ENCODE data around the gene NTN5. TPM values are rescaled to one million over a fixed set of nuclear protein-coding genes. Genes with fewer than 3 reads are reported as not detected.

Gene NTN5
- polyA plus RNA-seq, 2 donors: 0.25 to 0.39 TPM

- Histone ChIP-seq H3K9me3 (ENCODE audit: control insufficient read depth in 2 of 2, insufficient read depth in 1 of 2, low read depth in 1 of 2, low read length in 1 of 2) (peaks cover 0 to 2% of the 10 kb centered on the region in 2 donors), H3K27me3 (ENCODE audit: control insufficient read depth in 1 of 2, insufficient read depth in 2 of 2, low read length in 2 of 2) (no peaks in the 10 kb centered on the region), H3K4me3 (ENCODE audit: low read depth in 1 of 2, low read length in 2 of 2) (peak overlapping the region in 1 of 2 donors; percentile 14), H3K27ac (ENCODE audit: low read depth in 2 of 2, low read length in 1 of 2) (peak overlapping the region; percentile 79 to 94), H3K36me3 (ENCODE audit: control insufficient read depth in 2 of 2, insufficient read depth in 2 of 2, low read length in 1 of 2) (no peaks in the 10 kb centered on the region), H3K4me1 (ENCODE audit: control insufficient read depth in 2 of 2, insufficient read depth in 2 of 2, low read length in 1 of 2) (peaks cover 8 to 22% of the 10 kb centered on the region in 2 donors)
- 34 to 57% methylated on average over 19 of the region's 19 CpGs for WGBS, 2 donors
These were observed 42.9 kb upstream of the NTN5 start for GRCh38 chr19:48715681-48716171.

DNA sequence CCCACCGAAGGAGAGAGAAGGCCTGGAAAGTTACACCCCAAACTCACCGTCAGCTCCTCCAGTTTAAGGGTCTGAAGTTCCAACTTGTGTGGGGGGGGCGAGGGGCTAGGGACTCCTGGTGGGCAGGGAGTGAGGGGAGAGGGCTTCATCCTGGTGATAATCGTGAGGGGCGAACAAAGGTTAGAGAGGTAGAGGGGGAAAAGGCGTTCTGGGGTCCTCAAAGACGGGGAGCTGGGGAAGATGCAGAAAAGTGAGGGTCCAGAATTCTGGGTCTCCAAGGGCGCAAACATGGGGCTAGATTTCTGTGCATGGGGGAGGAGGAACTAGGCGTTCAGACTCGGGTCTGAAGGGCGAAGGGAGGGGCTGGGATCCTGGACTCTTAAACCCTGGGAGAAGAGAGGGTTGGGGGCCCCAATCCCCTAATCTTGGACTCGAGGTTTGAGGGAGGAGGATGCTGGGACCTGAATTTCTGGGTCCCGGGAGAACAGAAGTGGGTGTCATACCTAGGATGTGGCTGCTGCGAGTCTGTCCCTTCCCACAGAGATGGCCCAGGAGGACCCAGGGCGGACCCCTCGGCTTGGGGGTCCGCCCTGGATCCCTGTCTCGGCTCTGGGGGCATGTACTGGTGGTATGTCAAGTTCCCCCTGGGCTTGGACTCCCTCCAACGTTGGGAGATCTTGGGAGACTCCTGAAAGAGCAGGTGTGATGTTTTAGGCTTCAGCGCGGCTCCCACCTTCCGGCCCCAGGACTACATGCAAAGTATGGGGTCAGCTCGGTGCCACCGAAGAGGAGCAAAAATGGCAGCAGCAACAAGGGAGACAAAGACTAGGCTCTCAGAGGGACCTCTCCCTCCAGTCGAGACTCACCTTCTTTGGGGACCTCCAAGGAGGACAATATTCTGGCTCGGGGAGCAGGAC, 42.2 kb upstream of the NTN5 start:
- Histone ChIP-seq H3K36me3 (ENCODE audit: control insufficient read depth in 2 of 2, insufficient read depth in 2 of 2, low read length in 1 of 2) (no peaks in the 10 kb centered on the region), H3K9me3 (ENCODE audit: control insufficient read depth in 2 of 2, insufficient read depth in 1 of 2, low read depth in 1 of 2, low read length in 1 of 2) (peaks cover 0 to 2% of the 10 kb centered on the region in 2 donors), H3K4me3 (ENCODE audit: low read depth in 1 of 2, low read length in 2 of 2) (peak overlapping the region; percentile 39 to 47), H3K27me3 (ENCODE audit: control insufficient read depth in 1 of 2, insufficient read depth in 2 of 2, low read length in 2 of 2) (no peaks in the 10 kb centered on the region), H3K4me1 (ENCODE audit: control insufficient read depth in 2 of 2, insufficient read depth in 2 of 2, low read length in 1 of 2) (peaks cover 8 to 22% of the 10 kb centered on the region in 2 donors), H3K27ac (ENCODE audit: low read depth in 2 of 2, low read length in 1 of 2) (peak overlapping the region; percentile 79 to 94)
- WGBS, 2 donors: 43 to 46% methylated on average over 26 of the region's 26 CpGs

DNA sequence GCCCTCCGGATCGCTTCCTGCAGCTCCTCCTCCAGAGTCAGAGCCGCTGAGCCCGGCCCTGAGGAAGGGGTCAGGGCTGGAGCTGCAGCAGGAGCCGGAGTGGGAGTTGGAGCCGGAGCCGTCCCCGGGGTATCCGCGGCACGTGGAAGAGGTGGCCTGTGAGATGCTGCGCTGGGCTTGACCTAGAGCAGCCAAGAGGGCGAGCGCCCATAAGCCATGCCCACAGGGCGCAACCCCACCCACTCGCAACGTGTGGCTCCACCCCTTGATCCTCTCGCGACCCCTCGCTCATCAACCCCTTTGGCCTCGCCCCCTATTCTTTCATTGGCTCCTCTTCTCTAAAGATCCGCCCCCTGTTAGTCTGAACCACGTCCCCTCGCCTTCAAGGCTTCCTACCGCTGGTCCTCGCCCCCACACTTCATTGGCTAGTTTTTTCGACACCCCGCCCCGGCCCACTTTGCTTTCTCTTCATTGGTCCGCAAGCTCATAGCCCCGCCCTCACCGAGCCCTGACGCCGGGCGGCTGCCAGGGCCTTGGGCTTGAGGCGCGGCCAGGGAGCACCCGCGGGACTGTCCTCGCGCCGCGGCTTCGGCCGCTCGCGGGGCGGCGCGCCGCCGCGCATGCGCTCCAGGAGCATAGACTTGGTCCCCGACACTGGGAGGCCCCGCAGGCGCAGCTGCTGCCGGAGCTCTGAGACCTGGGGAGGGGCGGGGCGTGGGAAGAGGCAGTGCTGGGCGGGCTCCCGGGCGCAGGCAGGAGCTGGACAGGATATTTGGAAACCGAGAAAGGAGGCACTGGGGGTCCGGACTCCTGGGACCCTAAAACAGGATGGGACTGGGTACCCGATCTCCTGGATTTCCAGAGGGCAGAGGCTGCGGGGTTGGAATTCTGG, 41.3 kb upstream of the NTN5 start:
- peak overlapping the region; percentile 79 to 94 for H3K27ac ChIP-seq (ENCODE audit: low read depth in 2 of 2, low read length in 1 of 2)
- no peaks in the 10 kb centered on the region for H3K36me3 ChIP-seq (ENCODE audit: control insufficient read depth in 2 of 2, insufficient read depth in 2 of 2, low read length in 1 of 2)
- WGBS, 2 donors: 0 to 1% methylated on average over 66 to 67 of the region's 67 CpGs
- peaks cover 0 to 2% of the 10 kb centered on the region in 2 donors for H3K9me3 ChIP-seq (ENCODE audit: control insufficient read depth in 2 of 2, insufficient read depth in 1 of 2, low read depth in 1 of 2, low read length in 1 of 2)
- H3K27me3 ChIP-seq (ENCODE audit: control insufficient read depth in 1 of 2, insufficient read depth in 2 of 2, low read length in 2 of 2): no peaks in the 10 kb centered on the region
- peak overlapping the region; percentile 58 to 65 for H3K4me3 ChIP-seq (ENCODE audit: low read depth in 1 of 2, low read length in 2 of 2)
- H3K4me1 ChIP-seq (ENCODE audit: control insufficient read depth in 2 of 2, insufficient read depth in 2 of 2, low read length in 1 of 2): peaks cover 8 to 22% of the 10 kb centered on the region in 2 donors

DNA sequence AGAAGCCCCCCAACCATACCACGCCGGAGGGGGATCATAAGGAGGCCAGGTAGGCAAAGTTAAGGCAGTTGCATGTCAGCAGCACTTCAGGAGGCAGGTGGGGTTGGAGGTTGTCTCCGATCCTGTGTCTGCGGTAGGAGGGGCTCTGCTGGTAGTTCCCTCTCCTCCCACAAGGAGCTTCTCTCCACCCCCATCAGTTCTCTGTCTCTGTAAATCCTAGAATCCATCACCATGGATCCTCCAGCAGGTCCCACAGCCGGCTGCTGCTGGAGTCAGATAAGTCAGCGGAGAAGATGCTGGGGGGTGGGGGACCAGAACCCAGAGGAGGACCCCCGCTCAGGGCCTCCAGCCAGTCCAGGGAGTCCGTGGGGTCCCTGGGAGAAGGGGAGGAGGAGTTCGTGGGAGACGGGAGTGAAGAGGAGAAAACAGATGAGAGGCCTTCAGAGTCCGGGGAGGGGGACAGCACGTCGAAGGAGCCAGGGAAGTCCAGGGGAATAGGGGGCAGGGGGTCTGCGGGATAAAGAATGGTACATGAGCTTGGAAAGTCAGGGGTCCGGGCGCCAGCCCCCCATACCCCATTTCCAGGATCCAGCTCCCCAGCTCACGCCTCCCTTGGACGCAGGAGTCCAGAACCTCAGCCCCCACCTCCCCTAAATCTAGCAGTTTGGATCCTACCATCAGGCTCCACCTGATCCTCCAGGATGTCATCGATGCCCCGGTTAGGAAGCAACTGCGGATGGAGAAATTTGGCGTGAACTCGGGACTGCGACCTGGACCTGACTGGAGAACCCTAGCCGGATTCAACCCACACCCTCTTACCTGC, 40.4 kb upstream of the NTN5 start:
- Histone ChIP-seq H3K27ac (ENCODE audit: low read depth in 2 of 2, low read length in 1 of 2) (peak overlapping the region; percentile 58 to 70), H3K4me3 (ENCODE audit: low read depth in 1 of 2, low read length in 2 of 2) (peak overlapping the region; percentile 58 to 65), H3K36me3 (ENCODE audit: control insufficient read depth in 2 of 2, insufficient read depth in 2 of 2, low read length in 1 of 2) (no peaks in the 10 kb centered on the region), H3K9me3 (ENCODE audit: control insufficient read depth in 2 of 2, insufficient read depth in 1 of 2, low read depth in 1 of 2, low read length in 1 of 2) (peaks cover 0 to 2% of the 10 kb centered on the region in 2 donors), H3K4me1 (ENCODE audit: control insufficient read depth in 2 of 2, insufficient read depth in 2 of 2, low read length in 1 of 2) (peaks cover 8 to 22% of the 10 kb centered on the region in 2 donors), H3K27me3 (ENCODE audit: control insufficient read depth in 1 of 2, insufficient read depth in 2 of 2, low read length in 2 of 2) (no peaks in the 10 kb centered on the region)
- WGBS, 2 donors: 18% methylated on average over 25 of the region's 25 CpGs

DNA sequence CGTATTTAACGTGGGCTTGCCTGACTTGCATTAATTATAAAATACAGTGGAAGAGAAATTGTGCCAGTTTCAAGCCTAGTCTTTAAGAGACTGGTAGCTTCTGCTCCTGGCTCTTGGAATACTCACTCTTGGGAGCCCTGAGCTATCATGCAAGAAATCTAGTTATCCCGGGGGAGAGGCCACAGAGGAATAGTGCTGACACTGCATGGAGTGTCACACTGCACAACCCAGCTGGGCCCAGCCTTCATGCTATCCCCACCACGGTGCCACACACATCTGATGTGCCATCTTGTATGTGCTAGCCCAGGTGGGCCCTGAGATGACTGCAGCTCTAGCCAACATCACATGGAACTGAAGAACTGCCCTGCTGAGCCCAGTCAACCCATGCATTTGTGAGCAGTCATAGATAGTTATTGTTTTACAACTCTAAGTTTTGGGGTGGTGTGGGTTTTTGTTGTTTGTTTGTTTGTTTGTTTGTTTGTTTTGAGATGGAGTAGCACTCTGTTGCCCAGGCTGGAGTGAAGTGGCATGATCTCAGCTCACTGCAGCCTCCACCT, 38.4 kb upstream of the NTN5 start:
- WGBS, 2 donors: 93% methylated on average over 4 of the region's 4 CpGs
- Histone ChIP-seq H3K4me3 (ENCODE audit: low read depth in 1 of 2, low read length in 2 of 2) (no peak overlapping the region), H3K9me3 (ENCODE audit: control insufficient read depth in 2 of 2, insufficient read depth in 1 of 2, low read depth in 1 of 2, low read length in 1 of 2) (peaks cover 0 to 2% of the 10 kb centered on the region in 2 donors), H3K27me3 (ENCODE audit: control insufficient read depth in 1 of 2, insufficient read depth in 2 of 2, low read length in 2 of 2) (no peaks in the 10 kb centered on the region), H3K27ac (ENCODE audit: low read depth in 2 of 2, low read length in 1 of 2) (no peak overlapping the region), H3K4me1 (ENCODE audit: control insufficient read depth in 2 of 2, insufficient read depth in 2 of 2, low read length in 1 of 2) (peaks cover 8 to 15% of the 10 kb centered on the region in 2 donors), H3K36me3 (ENCODE audit: control insufficient read depth in 2 of 2, insufficient read depth in 2 of 2, low read length in 1 of 2) (no peaks in the 10 kb centered on the region)

- WGBS, 2 donors: 62 to 64% methylated on average over 11 of the region's 11 CpGs
- H3K27me3 ChIP-seq (ENCODE audit: control insufficient read depth in 1 of 2, insufficient read depth in 2 of 2, low read length in 2 of 2): no peaks in the 10 kb centered on the region
- H3K4me1 ChIP-seq (ENCODE audit: control insufficient read depth in 2 of 2, insufficient read depth in 2 of 2, low read length in 1 of 2): peaks cover 2 to 6% of the 10 kb centered on the region in 2 donors
- H3K36me3 ChIP-seq (ENCODE audit: control insufficient read depth in 2 of 2, insufficient read depth in 2 of 2, low read length in 1 of 2): peaks cover 3% of the 10 kb centered on the region in 2 donors
- no peak overlapping the region for H3K4me3 ChIP-seq (ENCODE audit: low read depth in 1 of 2, low read length in 2 of 2)
- H3K27ac ChIP-seq (ENCODE audit: low read depth in 2 of 2, low read length in 1 of 2): no peak overlapping the region
- peaks cover 0 to 2% of the 10 kb centered on the region in 2 donors for H3K9me3 ChIP-seq (ENCODE audit: control insufficient read depth in 2 of 2, insufficient read depth in 1 of 2, low read depth in 1 of 2, low read length in 1 of 2)
These were observed 35.7 kb upstream of the NTN5 start for GRCh38 chr19:48708471-48708870.

DNA sequence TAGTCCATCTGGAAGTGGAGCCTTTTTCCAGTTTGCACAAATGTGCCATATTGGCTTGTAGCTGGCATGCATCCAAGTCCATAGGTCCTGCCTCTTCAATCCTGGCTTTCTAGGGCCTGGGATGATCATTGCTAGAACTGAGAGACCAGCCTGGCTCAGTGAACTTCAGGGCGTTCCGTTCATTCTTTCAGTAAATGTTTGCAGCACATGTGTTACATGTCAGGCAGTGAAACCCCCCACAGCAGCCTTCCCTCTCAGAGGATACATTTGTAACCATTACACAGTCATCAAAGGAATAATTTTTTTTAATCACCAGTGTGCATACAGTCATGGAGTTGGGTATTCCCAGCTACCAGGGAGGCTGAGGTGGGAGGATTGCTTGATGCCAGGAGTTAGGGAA, 32.6 kb upstream of the NTN5 start:
- no peak overlapping the region for H3K4me3 ChIP-seq (ENCODE audit: low read depth in 1 of 2, low read length in 2 of 2)
- WGBS, 2 donors: 59 to 67% methylated on average over 2 of the region's 2 CpGs
- H3K27me3 ChIP-seq (ENCODE audit: control insufficient read depth in 1 of 2, insufficient read depth in 2 of 2, low read length in 2 of 2): no peaks in the 10 kb centered on the region
- peaks cover 3 to 14% of the 10 kb centered on the region in 2 donors for H3K36me3 ChIP-seq (ENCODE audit: control insufficient read depth in 2 of 2, insufficient read depth in 2 of 2, low read length in 1 of 2)
- no peaks in the 10 kb centered on the region for H3K9me3 ChIP-seq (ENCODE audit: control insufficient read depth in 2 of 2, insufficient read depth in 1 of 2, low read depth in 1 of 2, low read length in 1 of 2)
- no peak overlapping the region for H3K27ac ChIP-seq (ENCODE audit: low read depth in 2 of 2, low read length in 1 of 2)
- no peaks in the 10 kb centered on the region for H3K4me1 ChIP-seq (ENCODE audit: control insufficient read depth in 2 of 2, insufficient read depth in 2 of 2, low read length in 1 of 2)

GRCh38 chr19:48703316-48703715, 30.5 kb upstream of the NTN5 start:
- H3K36me3 ChIP-seq (ENCODE audit: control insufficient read depth in 2 of 2, insufficient read depth in 2 of 2, low read length in 1 of 2): peaks cover 3 to 14% of the 10 kb centered on the region in 2 donors
- H3K4me1 ChIP-seq (ENCODE audit: control insufficient read depth in 2 of 2, insufficient read depth in 2 of 2, low read length in 1 of 2): no peaks in the 10 kb centered on the region
- H3K27ac ChIP-seq (ENCODE audit: low read depth in 2 of 2, low read length in 1 of 2): no peak overlapping the region
- no peaks in the 10 kb centered on the region for H3K9me3 ChIP-seq (ENCODE audit: control insufficient read depth in 2 of 2, insufficient read depth in 1 of 2, low read depth in 1 of 2, low read length in 1 of 2)
- H3K4me3 ChIP-seq (ENCODE audit: low read depth in 1 of 2, low read length in 2 of 2): no peak overlapping the region
- WGBS, 2 donors: 93 to 94% methylated on average over 23 of the region's 23 CpGs
- no peaks in the 10 kb centered on the region for H3K27me3 ChIP-seq (ENCODE audit: control insufficient read depth in 1 of 2, insufficient read depth in 2 of 2, low read length in 2 of 2)
